Measurements from ENCODE around the gene DNAH17. TPM values are rescaled to one million over a fixed set of nuclear protein-coding genes. Genes with fewer than 3 reads are reported as not detected.

DNAH17 gene
- total RNA-seq, 2 donors from 2014 or later = 0.58 to 1.4 TPM

GRCh38 chr17:78449983-78450595 lies 127.1 kb downstream of the DNAH17 start:
- DNase-seq (ENCODE audit: low spot score in 2 of 2) = no peak
- no peaks in the 10 kb centered on the region for H3K36me3 Mint-ChIP-seq

GRCh38 chr17:78448356-78448993 lies 128.7 kb downstream of the DNAH17 start:
- ATAC-seq (peak in 1 of 2 donors; percentile 29), DNase-seq (ENCODE audit: low spot score in 2 of 2) (no peak)
- Mint-ChIP-seq H3K36me3 (no peaks in the 10 kb centered on the region), H3K27ac (peak overlapping the region in 1 of 2 donors; percentile 22), H3K9me3 (no peaks in the 10 kb centered on the region)

More at GRCh38 chr17:78449983-78450595, 127.1 kb downstream of the DNAH17 start:
- no peak for ATAC-seq
- no peak overlapping the region for H3K27ac Mint-ChIP-seq
- no peaks in the 10 kb centered on the region for H3K9me3 Mint-ChIP-seq

GRCh38 chr17:78446833-78447232 lies 130.4 kb downstream of the DNAH17 start:
- Mint-ChIP-seq H3K27ac (no peak overlapping the region), H3K9me3 (no peaks in the 10 kb centered on the region), H3K36me3 (no peaks in the 10 kb centered on the region)
- no peak for ATAC-seq
- DNase-seq (ENCODE audit: low spot score in 2 of 2) = no peak

GRCh38 chr17:78444392-78444791 lies 132.8 kb downstream of the DNAH17 start:
- no peak overlapping the region for H3K27ac Mint-ChIP-seq
- ATAC-seq = no peak
- H3K9me3 Mint-ChIP-seq = no peaks in the 10 kb centered on the region
- no peak for DNase-seq (ENCODE audit: low spot score in 2 of 2)
- H3K36me3 Mint-ChIP-seq = no peaks in the 10 kb centered on the region

GRCh38 chr17:78442648-78443218 lies 134.5 kb downstream of the DNAH17 start:
- ATAC-seq (no peak), DNase-seq (ENCODE audit: low spot score in 2 of 2) (no peak)
- Mint-ChIP-seq H3K27ac (no peak overlapping the region), H3K36me3 (peaks cover 0 to 6% of the 10 kb centered on the region in 2 donors), H3K9me3 (no peaks in the 10 kb centered on the region)

GRCh38 chr17:78441271-78441971 lies 135.8 kb downstream of the DNAH17 start:
- ATAC-seq = peak in 1 of 2 donors; percentile 55
- no peaks in the 10 kb centered on the region for H3K9me3 Mint-ChIP-seq
- H3K36me3 Mint-ChIP-seq = peaks cover 0 to 6% of the 10 kb centered on the region in 2 donors
- H3K27ac Mint-ChIP-seq = no peak overlapping the region
- DNase-seq (ENCODE audit: low spot score in 2 of 2) = no peak

GRCh38 chr17:78438694-78439325 lies 138.4 kb downstream of the DNAH17 start:
- no peaks in the 10 kb centered on the region for H3K9me3 Mint-ChIP-seq
- ATAC-seq = peak in 1 of 2 donors; percentile 37
- peaks cover 0 to 6% of the 10 kb centered on the region in 2 donors for H3K36me3 Mint-ChIP-seq

GRCh38 chr17:78438271-78438691 lies 138.9 kb downstream of the DNAH17 start:
- Mint-ChIP-seq H3K27ac (peak overlapping the region in 1 of 2 donors; percentile 91), H3K9me3 (no peaks in the 10 kb centered on the region), H3K36me3 (peaks cover 0 to 6% of the 10 kb centered on the region in 2 donors)
- no peak for DNase-seq (ENCODE audit: low spot score in 2 of 2)
- ATAC-seq = peak in 1 of 2 donors; percentile 40

More at GRCh38 chr17:78438694-78439325, 138.4 kb downstream of the DNAH17 start:
- no peak for DNase-seq (ENCODE audit: low spot score in 2 of 2)
- peak overlapping the region in 1 of 2 donors; percentile 91 for H3K27ac Mint-ChIP-seq

- no peaks in the 10 kb centered on the region for H3K9me3 Mint-ChIP-seq
- peaks cover 0 to 6% of the 10 kb centered on the region in 2 donors for H3K36me3 Mint-ChIP-seq
- ATAC-seq = peak in 1 of 2 donors; percentile 9
- no peak for DNase-seq (ENCODE audit: low spot score in 2 of 2)
- peak overlapping the region in 1 of 2 donors; percentile 91 for H3K27ac Mint-ChIP-seq
Measured at GRCh38 chr17:78437508-78438169, 139.6 kb downstream of the DNAH17 start.

- DNase-seq (ENCODE audit: low spot score in 2 of 2) (no peak), ATAC-seq (no peak)
- no peaks in the 10 kb centered on the region for H3K9me3 Mint-ChIP-seq
- peak overlapping the region in 1 of 2 donors; percentile 65 for H3K27ac Mint-ChIP-seq
- peaks cover 0 to 6% of the 10 kb centered on the region in 2 donors for H3K36me3 Mint-ChIP-seq
Measured at GRCh38 chr17:78435330-78436005, 141.7 kb downstream of the DNAH17 start.

- peaks cover 0 to 7% of the 10 kb centered on the region in 2 donors for H3K36me3 Mint-ChIP-seq
- no peak overlapping the region for H3K27ac Mint-ChIP-seq
- DNase-seq (ENCODE audit: low spot score in 2 of 2) (no peak), ATAC-seq (no peak)
- no peaks in the 10 kb centered on the region for H3K9me3 Mint-ChIP-seq
Measured at GRCh38 chr17:78434455-78435329, 142.5 kb downstream of the DNAH17 start.

- Mint-ChIP-seq H3K36me3 (peaks cover 0 to 11% of the 10 kb centered on the region in 2 donors), H3K9me3 (no peaks in the 10 kb centered on the region), H3K27ac (peak overlapping the region in 1 of 2 donors; percentile 44)
- DNase-seq (ENCODE audit: low spot score in 2 of 2) (no peak), ATAC-seq (no peak)
Measured at GRCh38 chr17:78433780-78434335, 143.3 kb downstream of the DNAH17 start.

- Mint-ChIP-seq H3K9me3 (no peaks in the 10 kb centered on the region), H3K36me3 (peaks cover 0 to 8% of the 10 kb centered on the region in 2 donors), H3K27ac (peak overlapping the region in 1 of 2 donors; percentile 44)
- ATAC-seq (peak in 1 of 2 donors; percentile 21), DNase-seq (ENCODE audit: low spot score in 2 of 2) (no peak)
Measured at GRCh38 chr17:78433013-78433727, 144.0 kb downstream of the DNAH17 start.

Measured in activated naive CD4-positive, alpha-beta T cell treated with anti-CD3 and anti-CD28 coated beads, Interleukin-2, amount 50 U/mL, for 72 hours (primary cell).